ENCODE results near the gene DIPK1B.

The DIPK1B gene

DNA sequence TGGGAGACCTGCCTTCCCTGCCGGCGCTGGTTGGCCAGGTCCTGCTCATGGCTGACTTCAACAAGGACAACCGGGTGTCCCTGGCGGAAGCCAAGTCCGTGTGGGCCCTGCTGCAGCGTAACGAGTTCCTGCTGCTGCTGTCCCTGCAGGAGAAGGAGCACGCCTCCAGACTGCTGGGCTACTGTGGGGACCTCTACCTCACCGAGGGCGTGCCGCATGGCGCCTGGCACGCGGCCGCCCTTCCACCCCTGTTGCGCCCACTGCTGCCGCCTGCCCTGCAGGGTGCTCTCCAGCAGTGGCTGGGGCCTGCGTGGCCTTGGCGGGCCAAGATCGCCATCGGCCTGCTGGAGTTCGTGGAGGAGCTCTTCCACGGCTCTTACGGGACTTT lies 10.6 kb downstream of the DIPK1B start:
- peaks cover 24% of the 10 kb centered on the region for H3K4me1 ChIP-seq (ENCODE audit: insufficient read depth, poor library complexity, severe bottlenecking)
- DNase-seq (ENCODE audit: low spot score) = no peak
- TF ChIP-seq, protein P1, sequence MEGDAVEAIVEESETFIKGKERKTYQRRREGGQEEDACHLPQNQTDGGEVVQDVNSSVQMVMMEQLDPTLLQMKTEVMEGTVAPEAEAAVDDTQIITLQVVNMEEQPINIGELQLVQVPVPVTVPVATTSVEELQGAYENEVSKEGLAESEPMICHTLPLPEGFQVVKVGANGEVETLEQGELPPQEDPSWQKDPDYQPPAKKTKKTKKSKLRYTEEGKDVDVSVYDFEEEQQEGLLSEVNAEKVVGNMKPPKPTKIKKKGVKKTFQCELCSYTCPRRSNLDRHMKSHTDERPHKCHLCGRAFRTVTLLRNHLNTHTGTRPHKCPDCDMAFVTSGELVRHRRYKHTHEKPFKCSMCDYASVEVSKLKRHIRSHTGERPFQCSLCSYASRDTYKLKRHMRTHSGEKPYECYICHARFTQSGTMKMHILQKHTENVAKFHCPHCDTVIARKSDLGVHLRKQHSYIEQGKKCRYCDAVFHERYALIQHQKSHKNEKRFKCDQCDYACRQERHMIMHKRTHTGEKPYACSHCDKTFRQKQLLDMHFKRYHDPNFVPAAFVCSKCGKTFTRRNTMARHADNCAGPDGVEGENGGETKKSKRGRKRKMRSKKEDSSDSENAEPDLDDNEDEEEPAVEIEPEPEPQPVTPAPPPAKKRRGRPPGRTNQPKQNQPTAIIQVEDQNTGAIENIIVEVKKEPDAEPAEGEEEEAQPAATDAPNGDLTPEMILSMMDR (IDR thresholded peaks at IDR 0.05; ENCODE audit: poor library complexity, severe bottlenecking) = no peak
- H3K36me3 ChIP-seq (ENCODE audit: low read depth) = peaks cover 45% of the 10 kb centered on the region
- no peaks in the 10 kb centered on the region for H3K27me3 ChIP-seq (ENCODE audit: insufficient read depth, poor library complexity, severe bottlenecking)
- ATAC-seq (ENCODE audit: low read depth) = no peak
- H3K9me3 ChIP-seq (ENCODE audit: severe bottlenecking) = no peaks in the 10 kb centered on the region
- no peak overlapping the region for H3K27ac ChIP-seq (ENCODE audit: poor library complexity, severe bottlenecking)
- H3K4me3 ChIP-seq (ENCODE audit: severe bottlenecking) = no peak overlapping the region

DNA sequence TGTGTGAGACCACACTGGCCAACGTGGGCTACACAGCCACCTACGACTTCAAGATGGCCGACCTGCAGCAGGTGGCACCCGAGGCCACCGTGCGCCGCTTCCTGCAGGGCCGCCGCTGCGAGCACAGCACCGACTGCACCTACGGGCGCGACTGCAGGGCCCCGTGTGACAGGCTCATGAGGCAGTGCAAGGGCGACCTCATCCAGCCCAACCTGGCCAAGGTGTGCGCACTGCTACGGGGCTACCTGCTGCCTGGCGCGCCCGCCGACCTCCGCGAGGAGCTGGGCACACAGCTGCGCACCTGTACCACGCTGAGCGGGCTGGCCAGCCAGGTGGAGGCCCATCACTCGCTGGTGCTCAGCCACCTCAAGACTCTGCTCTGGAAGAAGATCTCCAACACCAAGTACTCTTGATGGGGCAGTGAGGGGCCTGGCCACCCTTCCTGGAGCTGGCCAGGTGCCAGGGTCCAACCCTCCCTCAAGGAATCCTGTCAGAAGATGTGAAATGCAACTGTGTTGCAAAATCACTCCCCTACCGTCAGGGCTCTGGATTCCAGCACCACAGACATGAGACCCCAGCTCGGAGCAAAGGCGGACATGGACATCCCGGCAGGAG lies 11.1 kb downstream of the DIPK1B start:
- peaks cover 24% of the 10 kb centered on the region for H3K4me1 ChIP-seq (ENCODE audit: insufficient read depth, poor library complexity, severe bottlenecking)
- H3K27me3 ChIP-seq (ENCODE audit: insufficient read depth, poor library complexity, severe bottlenecking) = no peaks in the 10 kb centered on the region
- peaks cover 45% of the 10 kb centered on the region for H3K36me3 ChIP-seq (ENCODE audit: low read depth)
- TF ChIP-seq, protein P1 (IDR thresholded peaks at IDR 0.05; ENCODE audit: poor library complexity, severe bottlenecking) = no peak
- DNase-seq (ENCODE audit: low spot score) (no peak), ATAC-seq (ENCODE audit: low read depth) (no peak)
- H3K27ac ChIP-seq (ENCODE audit: poor library complexity, severe bottlenecking) = no peak overlapping the region
- no peak overlapping the region for H3K4me3 ChIP-seq (ENCODE audit: severe bottlenecking)
- H3K9me3 ChIP-seq (ENCODE audit: severe bottlenecking) = no peaks in the 10 kb centered on the region

DNA sequence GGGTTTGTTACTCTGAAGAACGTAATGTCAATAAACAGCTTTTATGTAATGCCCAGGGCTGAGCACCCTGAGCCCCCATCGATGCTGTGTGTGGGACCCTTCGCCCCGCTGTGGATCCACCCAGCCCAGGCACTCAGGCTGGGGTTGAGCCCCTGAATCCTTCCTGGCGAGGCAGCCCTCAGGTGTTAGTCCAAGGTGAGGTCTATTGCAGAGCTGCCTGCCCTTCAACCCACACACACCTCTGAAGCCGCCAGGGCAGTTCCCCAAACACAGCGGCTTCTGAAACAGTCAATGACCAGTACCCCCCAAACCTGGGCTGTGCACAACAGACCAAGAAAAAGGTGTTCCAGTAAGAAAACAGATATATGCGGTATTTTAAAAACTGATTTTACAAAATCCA lies 11.6 kb downstream of the DIPK1B start:
- Histone ChIP-seq H3K4me1 (ENCODE audit: insufficient read depth, poor library complexity, severe bottlenecking) (peaks cover 24% of the 10 kb centered on the region), H3K27me3 (ENCODE audit: insufficient read depth, poor library complexity, severe bottlenecking) (no peaks in the 10 kb centered on the region), H3K9me3 (ENCODE audit: severe bottlenecking) (no peaks in the 10 kb centered on the region), H3K27ac (ENCODE audit: poor library complexity, severe bottlenecking) (no peak overlapping the region), H3K36me3 (ENCODE audit: low read depth) (peaks cover 45% of the 10 kb centered on the region), H3K4me3 (ENCODE audit: severe bottlenecking) (no peak overlapping the region)
- TF ChIP-seq, protein P1 (IDR thresholded peaks at IDR 0.05; ENCODE audit: poor library complexity, severe bottlenecking) = no peak
- DNase-seq (ENCODE audit: low spot score) (no peak), ATAC-seq (ENCODE audit: low read depth) (no peak)

DNA sequence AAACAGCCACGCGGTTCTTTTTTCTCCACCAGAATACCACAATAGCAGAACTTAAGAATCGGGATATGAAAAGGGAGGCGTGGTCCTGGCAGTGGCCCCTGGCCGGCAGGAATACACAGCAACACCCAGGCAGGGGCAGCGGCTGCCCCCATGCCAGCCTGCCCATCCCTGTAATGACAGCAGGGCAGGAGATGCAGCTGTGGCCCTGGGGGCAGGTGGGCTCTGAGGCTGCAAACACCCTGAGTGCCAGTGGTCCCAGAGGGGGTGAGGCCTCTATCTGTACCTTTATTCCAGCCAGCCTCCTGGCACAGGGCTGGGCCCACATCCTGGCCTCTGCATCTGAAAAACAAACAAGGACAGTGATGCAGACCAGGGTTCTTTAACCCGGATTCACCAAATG lies 12.4 kb downstream of the DIPK1B start:
- TF ChIP-seq, protein P1 (IDR thresholded peaks at IDR 0.05; ENCODE audit: poor library complexity, severe bottlenecking) = no peak
- DNase-seq (ENCODE audit: low spot score) = no peak
- Histone ChIP-seq H3K27me3 (ENCODE audit: insufficient read depth, poor library complexity, severe bottlenecking) (no peaks in the 10 kb centered on the region), H3K27ac (ENCODE audit: poor library complexity, severe bottlenecking) (peak overlapping the region; percentile 68), H3K4me3 (ENCODE audit: severe bottlenecking) (no peak overlapping the region), H3K4me1 (ENCODE audit: insufficient read depth, poor library complexity, severe bottlenecking) (peaks cover 24% of the 10 kb centered on the region), H3K9me3 (ENCODE audit: severe bottlenecking) (no peaks in the 10 kb centered on the region), H3K36me3 (ENCODE audit: low read depth) (peaks cover 45% of the 10 kb centered on the region)
- ATAC-seq (ENCODE audit: low read depth) = no peak

DNA sequence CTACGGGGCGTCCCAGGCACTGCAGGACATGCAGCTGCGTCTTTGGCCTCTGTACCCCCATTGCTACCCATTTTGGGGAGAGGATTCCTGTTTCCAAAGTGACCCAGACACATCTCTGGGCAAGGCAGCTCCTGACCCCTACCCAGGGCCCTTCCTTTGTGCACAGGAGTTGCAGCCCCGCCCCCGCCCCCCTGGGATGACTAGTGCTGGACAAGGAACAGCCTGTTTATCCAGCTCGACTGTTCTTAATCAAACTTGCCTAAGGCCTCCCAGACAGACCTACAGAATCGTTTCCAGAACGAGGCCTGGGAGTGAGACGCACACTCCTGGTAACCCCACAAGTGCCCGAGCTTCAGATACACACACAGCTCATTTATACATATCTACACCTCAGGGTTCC lies 13.2 kb downstream of the DIPK1B start:
- H3K36me3 ChIP-seq (ENCODE audit: low read depth) = peaks cover 45% of the 10 kb centered on the region
- ATAC-seq (ENCODE audit: low read depth) = no peak
- no peak for DNase-seq (ENCODE audit: low spot score)
- H3K9me3 ChIP-seq (ENCODE audit: severe bottlenecking) = no peaks in the 10 kb centered on the region
- H3K4me3 ChIP-seq (ENCODE audit: severe bottlenecking) = no peak overlapping the region
- peak overlapping the region; percentile 68 for H3K27ac ChIP-seq (ENCODE audit: poor library complexity, severe bottlenecking)
- H3K4me1 ChIP-seq (ENCODE audit: insufficient read depth, poor library complexity, severe bottlenecking) = peaks cover 24% of the 10 kb centered on the region
- TF ChIP-seq, protein P1 (IDR thresholded peaks at IDR 0.05; ENCODE audit: poor library complexity, severe bottlenecking) = no peak
- no peaks in the 10 kb centered on the region for H3K27me3 ChIP-seq (ENCODE audit: insufficient read depth, poor library complexity, severe bottlenecking)

Data from RWPE2 (cell line).